GM12864 (cell line): ENCODE results near the gene OSBPL5.

Source experiments
- DNase-seq: peaks from one replicate; pipeline ENCODE4 v3.0.0-alpha.2; 2011; ENCODE audit warnings: low read depth
- H3K4me3 ChIP-seq: 2 replicates; pipeline ENCODE4 v1.5.1; 2011; ENCODE audit warnings: mild to moderate bottlenecking, low read depth, low read length, control low read depth
- CTCF ChIP-seq: IDR thresholded peaks from 2 replicates; pipeline ENCODE4 v1.5.1; 2011; ENCODE audit warnings: low read depth, mild to moderate bottlenecking, moderate library complexity, low read length, control low read depth, inconsistent platforms; ENCODE audit errors: missing control alignments

The OSBPL5 gene

GRCh38 chr11:3186166-3186953 lies 21.2 kb upstream of the OSBPL5 start:
- no peak for DNase-seq
- no peak overlapping the region for H3K4me3 ChIP-seq
- no peak for TF ChIP-seq CTCF

- no peak overlapping the region for H3K4me3 ChIP-seq
- no peak for DNase-seq
- TF ChIP-seq CTCF = no peak
Measured at GRCh38 chr11:3184732-3185347, 19.7 kb upstream of the OSBPL5 start.

GRCh38 chr11:3183523-3183922 lies 18.4 kb upstream of the OSBPL5 start:
- no peak for TF ChIP-seq CTCF
- no peak for DNase-seq
- H3K4me3 ChIP-seq = no peak overlapping the region

- no peak for TF ChIP-seq CTCF
- no peak for DNase-seq
- H3K4me3 ChIP-seq = no peak overlapping the region
Measured at GRCh38 chr11:3182462-3182852, 17.3 kb upstream of the OSBPL5 start.

GRCh38 chr11:3181725-3182461 lies 16.8 kb upstream of the OSBPL5 start:
- TF ChIP-seq CTCF = no peak
- no peak overlapping the region for H3K4me3 ChIP-seq
- DNase-seq = no peak

- no peak overlapping the region for H3K4me3 ChIP-seq
- no peak for DNase-seq
- TF ChIP-seq CTCF = no peak
Measured at GRCh38 chr11:3180869-3181268, 15.8 kb upstream of the OSBPL5 start.
